Heart right ventricle (tissue), 16 donors: Measurements from ENCODE around the gene KIF5C. TPM values are rescaled to one million over a fixed set of nuclear protein-coding genes. Genes with fewer than 3 reads are reported as not detected.

Experiments
- ATAC-seq, 8 donors: fragments of 200-7000 bp; cut with Tn5 transposase; one replicate each; pipeline ENCODE4 v1.9.1; 2020; ENCODE audit warnings: mild to moderate bottlenecking in 8 of 8, moderate library complexity in 8 of 8, moderate number of reproducible peaks in 1 of 8
- DNase-seq, 2 donors: peaks; one replicate each; pipeline ENCODE4 v3.0.0-alpha.2; 2020
- H3K27ac ChIP-seq, 10 donors: fragments of 200-600 bp; sonication (generic) in 2 of 10; one replicate each; pipeline versions ENCODE4 v1.5.0 to v1.8.0; 2020 to 2022; ENCODE audit warnings: mild to moderate bottlenecking in 3 of 10
- H3K27me3 ChIP-seq, 7 donors: fragments of 200-600 bp; one replicate each; pipeline ENCODE4 v1.8.0; 2021 to 2022; ENCODE audit warnings: mild to moderate bottlenecking in 2 of 7
- H3K36me3 ChIP-seq, 9 donors: fragments of 200-600 bp; sonication (generic) in 1 of 9; one replicate each; pipeline versions ENCODE4 v1.5.0 to v1.8.0; 2020 to 2022; ENCODE audit warnings: mild to moderate bottlenecking in 2 of 9
- H3K4me1 ChIP-seq, 9 donors: fragments of 200-600 bp; sonication (generic) in 1 of 9; one replicate each; pipeline versions ENCODE4 v1.5.0 to v1.8.0; 2020 to 2022; ENCODE audit warnings: mild to moderate bottlenecking in 4 of 9
- H3K4me3 ChIP-seq, 10 donors: fragments of 200-600 bp; sonication (generic) in 2 of 10; one replicate each; pipeline versions ENCODE4 v1.5.0 to v1.8.0; 2020 to 2022; ENCODE audit warnings: mild to moderate bottlenecking in 7 of 10, moderate library complexity in 2 of 10
- H3K9me3 ChIP-seq, 11 donors: fragments of 200-600 bp in 10 of 11; sonication (generic) in 2 of 11; one replicate each; pipeline versions ENCODE4 v1.5.0 to v1.8.0; 2013 to 2022; ENCODE audit warnings: mild to moderate bottlenecking in 2 of 11, control low read depth in 1 of 11, moderate library complexity in 1 of 11
- WGBS, 2 donors: extraction: QIAGEN DNeasy Blood & Tissue Kit; methylation state at CpG; one replicate each; pipeline ENCODE4 v1.1.7; 2013; ENCODE audit warnings: inconsistent platforms in 1 of 2; 5-methylcytosine and 5-hydroxymethylcytosine counted together
- intact Hi-C, 10 donors: fragments of 100-400 bp; cut with DNase I; formaldehyde crosslinking; loops; one replicate each; pipeline versions ENCODE4 v1.11.1 to v1.14.2; 2022
- polyA plus RNA-seq, 2 donors: library from polyadenylated mRNA; stranded (reverse); fragments of 200-250 nt; gene quantifications; one replicate each; pipeline ENCODE4 v1.2.3, GENCODE V29; 2013
- total RNA-seq, 10 donors: library from RNA; stranded (reverse); fragmentation: NEBNext Ultra II Directional in 3 of 10; extraction: Animal tissue kit (Norgen Biotek cat#: 25700) in 3 of 10; gene quantifications; one replicate each; pipeline versions ENCODE4 v1.2.1 to v1.2.4, GENCODE V29; 2021 to 2023
- TF ChIP-seq, protein P1 (sequence below), 9 donors: fragments of 200-600 bp; sonication (generic) in 2 of 9; IDR thresholded peaks; one replicate each; pipeline versions ENCODE4 v1.5.0 to v1.8.0; 2021 to 2022; ENCODE audit warnings: antibody characterized with exemption in 9 of 9, mild to moderate bottlenecking in 5 of 9, moderate library complexity in 1 of 9
- donor health status: Arrhythmogenic right ventricular cardiomyopathy.
- donor health status: ischemic (EF 13 %, LVEDD 7.1; RV severe dilation, severe dysfunction).
- donor health status: healthy with polysubstance abuse.
- donor health status: DM: no; HTN: yes; CAD: no.
- donor health status: DM: no; HTN: no; CAD: no.
- donor health status: ischemic (EF 25% LVEDD 6.9; RV normal size, moderate dysfunction).
- donor health status: ischemic (EF 25% LVEDD 5.7; RV mildly dilated, moderate dysfunction).
- donor health status: healthy.
- donor health status: DM: yes; HTN: yes; CAD: no.
- donor health status: Ischemic cardiomyopathy.
- donor health status: ischemic (EF 35%, LVEDD 5.7; RV mildly dilated, moderate dysfunction).
- donor health status: nonischemic (EF 11% LVEDD 7.7; RV severe dilation, severe dysfunction).
- donor health status: DM: yes; HTN: yes; CAD: no.
- donor health status: PGD.
- donor health status: ischemic (EF 29% LVEDD 5.4; RV normal size, mild dysfunction).
- donor health status: nonischemic (EF 23%, LVEDD 6.1; RV moderate dilation, normal function).

KIF5C gene
- total and polyA plus RNA-seq, 12 donors: 0.21 to 0.94 (median 0.42) TPM

DNA sequence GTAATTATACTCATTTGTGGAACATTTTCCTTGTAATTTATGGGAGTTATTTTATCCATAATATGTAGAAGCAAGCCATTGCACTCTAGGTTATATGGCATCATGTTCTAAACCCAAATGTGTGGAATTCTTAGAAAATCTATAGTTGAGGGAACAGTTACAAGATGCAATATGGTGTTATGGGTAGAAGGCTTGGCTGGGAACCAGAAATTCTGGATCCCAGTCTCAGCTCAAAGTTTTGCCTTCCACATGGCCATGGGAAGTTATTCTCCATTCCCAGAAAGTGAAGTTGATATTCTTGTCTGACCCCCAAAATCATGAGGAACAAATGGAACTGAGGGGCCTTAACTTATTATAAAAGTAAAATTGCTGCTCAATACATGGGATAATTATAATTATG, 38.0 kb downstream of the KIF5C start:
- H3K27ac ChIP-seq: no peak overlapping the region
- H3K9me3 ChIP-seq: peaks cover 0 to 6% (median 0%) of the 10 kb centered on the region in 11 donors
- H3K4me3 ChIP-seq: no peak overlapping the region
- no peaks in the 10 kb centered on the region for H3K36me3 ChIP-seq
- peaks cover 0 to 4% (median 0%) of the 10 kb centered on the region in 7 donors for H3K27me3 ChIP-seq
- TF ChIP-seq, protein P1, sequence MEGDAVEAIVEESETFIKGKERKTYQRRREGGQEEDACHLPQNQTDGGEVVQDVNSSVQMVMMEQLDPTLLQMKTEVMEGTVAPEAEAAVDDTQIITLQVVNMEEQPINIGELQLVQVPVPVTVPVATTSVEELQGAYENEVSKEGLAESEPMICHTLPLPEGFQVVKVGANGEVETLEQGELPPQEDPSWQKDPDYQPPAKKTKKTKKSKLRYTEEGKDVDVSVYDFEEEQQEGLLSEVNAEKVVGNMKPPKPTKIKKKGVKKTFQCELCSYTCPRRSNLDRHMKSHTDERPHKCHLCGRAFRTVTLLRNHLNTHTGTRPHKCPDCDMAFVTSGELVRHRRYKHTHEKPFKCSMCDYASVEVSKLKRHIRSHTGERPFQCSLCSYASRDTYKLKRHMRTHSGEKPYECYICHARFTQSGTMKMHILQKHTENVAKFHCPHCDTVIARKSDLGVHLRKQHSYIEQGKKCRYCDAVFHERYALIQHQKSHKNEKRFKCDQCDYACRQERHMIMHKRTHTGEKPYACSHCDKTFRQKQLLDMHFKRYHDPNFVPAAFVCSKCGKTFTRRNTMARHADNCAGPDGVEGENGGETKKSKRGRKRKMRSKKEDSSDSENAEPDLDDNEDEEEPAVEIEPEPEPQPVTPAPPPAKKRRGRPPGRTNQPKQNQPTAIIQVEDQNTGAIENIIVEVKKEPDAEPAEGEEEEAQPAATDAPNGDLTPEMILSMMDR (IDR thresholded peaks at IDR 0.05): no peak
- no peak for DNase-seq
- no peaks in the 10 kb centered on the region for H3K4me1 ChIP-seq
- intact Hi-C loops: no loop called here
- ATAC-seq: no peak

DNA sequence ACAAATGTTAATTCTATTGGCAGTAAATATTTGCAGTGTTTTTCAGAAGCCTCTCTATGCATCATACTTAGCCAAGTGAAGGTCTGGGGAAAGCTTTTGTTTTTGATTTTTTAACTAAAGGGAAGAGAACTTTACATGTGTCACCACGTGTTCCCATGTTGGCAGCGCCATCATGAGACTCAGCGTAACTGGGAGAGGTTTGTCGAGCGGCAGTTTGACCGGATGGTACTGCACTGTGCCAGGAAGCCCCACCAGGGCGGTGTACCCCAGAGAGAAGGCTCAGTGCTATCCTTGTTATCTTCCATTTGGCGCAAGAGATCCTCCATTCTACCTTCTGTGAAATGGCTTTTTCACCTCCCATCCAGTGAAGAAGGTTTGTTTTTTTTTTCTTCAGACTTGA, 38.5 kb downstream of the KIF5C start:
- intact Hi-C loops: no loop called here
- Histone ChIP-seq H3K27ac (no peak overlapping the region), H3K36me3 (no peaks in the 10 kb centered on the region), H3K27me3 (peaks cover 0 to 4% (median 0%) of the 10 kb centered on the region in 7 donors), H3K4me3 (no peak overlapping the region), H3K9me3 (peaks cover 0 to 10% (median 4%) of the 10 kb centered on the region in 11 donors), H3K4me1 (no peaks in the 10 kb centered on the region)
- TF ChIP-seq, protein P1 (IDR thresholded peaks at IDR 0.05): no peak
- ATAC-seq: no peak
- DNase-seq: no peak
- 93 to 96% methylated on average over 8 of the region's 8 CpGs for WGBS, 2 donors

DNA sequence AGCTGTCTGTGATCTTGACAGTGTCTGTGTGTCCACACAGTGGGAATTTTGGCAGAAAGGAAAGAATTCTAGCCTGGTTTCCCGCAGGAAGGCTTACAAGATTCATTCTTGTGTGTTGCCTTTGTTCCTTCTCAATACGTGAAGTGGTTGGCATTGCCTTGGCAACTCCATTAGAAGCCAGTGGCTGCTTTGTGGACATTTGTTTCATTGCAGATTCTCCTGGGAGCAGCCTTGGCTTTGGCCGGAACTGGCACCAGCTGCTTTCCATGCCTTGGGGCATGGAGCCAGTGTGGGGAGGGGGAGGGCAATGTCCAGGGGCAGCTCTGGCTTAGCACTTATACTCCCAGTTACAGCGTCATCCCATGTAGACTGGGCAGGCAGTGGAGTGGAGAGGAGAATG, 39.4 kb downstream of the KIF5C start:
- Histone ChIP-seq H3K27ac (no peak overlapping the region), H3K4me1 (no peaks in the 10 kb centered on the region), H3K4me3 (no peak overlapping the region), H3K9me3 (peaks cover 0 to 18% (median 10%) of the 10 kb centered on the region in 11 donors), H3K36me3 (no peaks in the 10 kb centered on the region), H3K27me3 (peaks cover 0 to 3% (median 0%) of the 10 kb centered on the region in 7 donors)
- DNase-seq (no peak), ATAC-seq (no peak)
- intact Hi-C loops: no loop called here
- TF ChIP-seq, protein P1 (IDR thresholded peaks at IDR 0.05): no peak
- WGBS, 2 donors: 79 to 84% methylated on average over 4 of the region's 4 CpGs

DNA sequence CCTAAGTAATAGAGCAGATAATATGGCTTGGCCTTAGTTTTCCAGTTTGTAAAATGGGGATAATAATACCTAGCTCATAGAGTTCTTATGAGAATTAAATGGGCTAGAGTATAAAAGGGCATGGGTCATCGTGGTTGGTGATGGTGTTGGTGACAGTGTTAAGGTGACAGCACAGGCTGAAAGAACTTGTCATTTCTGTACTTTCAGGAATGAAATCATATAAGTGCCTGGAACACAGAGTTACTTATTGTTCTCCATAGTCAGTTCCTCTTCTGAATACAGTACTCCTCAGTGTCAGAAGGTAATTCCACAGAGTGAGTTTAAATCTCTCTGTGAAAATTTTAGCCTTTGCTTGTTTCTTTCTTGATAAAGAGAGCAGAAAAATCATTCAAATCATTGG, 42.4 kb downstream of the KIF5C start:
- H3K27ac ChIP-seq: no peak overlapping the region
- no peaks in the 10 kb centered on the region for H3K36me3 ChIP-seq
- TF ChIP-seq, protein P1 (IDR thresholded peaks at IDR 0.05): no peak
- DNase-seq: no peak
- WGBS, 2 donors: 89% methylated on average over 1 of the region's 1 CpG
- H3K9me3 ChIP-seq: peaks cover 0 to 19% (median 10%) of the 10 kb centered on the region in 11 donors
- no peaks in the 10 kb centered on the region for H3K4me1 ChIP-seq
- no peak overlapping the region for H3K4me3 ChIP-seq
- ATAC-seq: no peak
- intact Hi-C loops: no loop called here
- H3K27me3 ChIP-seq: peaks cover 0 to 4% (median 0%) of the 10 kb centered on the region in 7 donors
